ENCODE results near the gene FLAD1. TPM values are rescaled to one million over a fixed set of nuclear protein-coding genes. Genes with fewer than 3 reads are reported as not detected.

The FLAD1 gene
- total RNA-seq, 2 experiments from 2014 or later, result 16.7 to 19.4 TPM

DNA sequence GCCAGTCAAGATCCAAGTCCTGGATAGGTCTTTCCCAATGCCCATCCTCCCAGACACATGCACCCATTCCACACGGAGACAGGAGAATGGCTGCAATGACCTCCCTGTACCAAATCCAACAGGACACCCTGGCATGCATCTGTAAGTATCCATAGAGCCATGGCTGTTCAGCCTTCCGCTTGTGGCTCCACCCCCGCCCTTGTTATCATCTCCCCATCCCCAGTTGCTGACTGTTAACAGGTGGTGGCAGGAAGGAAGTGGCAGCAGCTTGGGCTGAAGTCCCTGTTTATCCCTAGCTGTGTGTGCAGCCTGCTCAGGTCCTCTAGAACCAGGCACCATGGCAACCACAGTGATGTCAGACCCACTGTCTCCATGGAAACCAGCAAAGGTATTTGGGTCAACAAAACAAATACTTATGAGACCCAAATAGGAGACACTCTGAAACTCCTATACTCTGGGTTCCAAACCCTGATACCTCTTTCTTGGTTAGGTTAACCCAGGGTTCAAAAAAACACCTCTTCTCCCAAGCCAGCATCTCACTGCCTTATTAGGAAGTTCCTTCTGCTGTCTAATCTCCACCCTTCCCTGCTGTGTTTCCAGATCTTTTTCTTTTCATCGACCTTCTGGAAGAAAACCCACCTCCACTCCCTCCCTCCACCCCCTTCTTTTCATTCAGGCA lies 28.0 kb upstream of the FLAD1 start:
- ChIA-PET POLR2A (interaction anchor here (0.7 to 6.6 kb wide), 27 partner anchors 9 to 1322 kb away, joined by 3 to 72 read pairs (median 5); partner anchors contain the start of genes ADAM15, ADAR, CHTOP and CKS1B), CTCF (interaction anchor here (1.0 to 5.3 kb wide), 11 partner anchors 10 to 218 kb away, joined by 3 to 62 read pairs (median 7); partner anchors contain the start of genes CKS1B, KRTCAP2 and PMVK)
- peak overlapping the region; percentile 96 for H3K27ac Mint-ChIP-seq
- peaks cover 58% of the 10 kb centered on the region for H3K4me1 Mint-ChIP-seq (ENCODE audit: low read depth)
- ATAC-seq (ENCODE audit: poor library complexity), result peak; percentile 83
- H3K4me1 ChIP-seq (ENCODE audit: insufficient read depth, low read length), result peaks cover 96% of the 10 kb centered on the region
- H3K4me3 Mint-ChIP-seq, result peak overlapping the region; percentile 95
- peaks cover 52% of the 10 kb centered on the region for H3K36me3 ChIP-seq (ENCODE audit: insufficient read depth, low read length)
- TF ChIP-seq, protein P1, sequence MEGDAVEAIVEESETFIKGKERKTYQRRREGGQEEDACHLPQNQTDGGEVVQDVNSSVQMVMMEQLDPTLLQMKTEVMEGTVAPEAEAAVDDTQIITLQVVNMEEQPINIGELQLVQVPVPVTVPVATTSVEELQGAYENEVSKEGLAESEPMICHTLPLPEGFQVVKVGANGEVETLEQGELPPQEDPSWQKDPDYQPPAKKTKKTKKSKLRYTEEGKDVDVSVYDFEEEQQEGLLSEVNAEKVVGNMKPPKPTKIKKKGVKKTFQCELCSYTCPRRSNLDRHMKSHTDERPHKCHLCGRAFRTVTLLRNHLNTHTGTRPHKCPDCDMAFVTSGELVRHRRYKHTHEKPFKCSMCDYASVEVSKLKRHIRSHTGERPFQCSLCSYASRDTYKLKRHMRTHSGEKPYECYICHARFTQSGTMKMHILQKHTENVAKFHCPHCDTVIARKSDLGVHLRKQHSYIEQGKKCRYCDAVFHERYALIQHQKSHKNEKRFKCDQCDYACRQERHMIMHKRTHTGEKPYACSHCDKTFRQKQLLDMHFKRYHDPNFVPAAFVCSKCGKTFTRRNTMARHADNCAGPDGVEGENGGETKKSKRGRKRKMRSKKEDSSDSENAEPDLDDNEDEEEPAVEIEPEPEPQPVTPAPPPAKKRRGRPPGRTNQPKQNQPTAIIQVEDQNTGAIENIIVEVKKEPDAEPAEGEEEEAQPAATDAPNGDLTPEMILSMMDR (IDR thresholded peaks at IDR 0.05), result no peak
- H3K4me3 ChIP-seq (ENCODE audit: low read length), result peak overlapping the region; percentile 69
- peak overlapping the region; percentile 100 for H3K27ac ChIP-seq (ENCODE audit: low read depth in 1 of 2, low read length in 2 of 2)
- DNase-seq, result peak; percentile 81 to 99 (median 90)
- no peaks in the 10 kb centered on the region for H3K27me3 ChIP-seq (ENCODE audit: control insufficient read depth in 1 of 2, insufficient read depth in 2 of 2, low read length in 2 of 2)
- H3K9me3 ChIP-seq (ENCODE audit: control insufficient read depth in 1 of 2, insufficient read depth in 1 of 2, low read length in 2 of 2), result no peaks in the 10 kb centered on the region
- H3K36me3 Mint-ChIP-seq (ENCODE audit: low read depth), result peaks cover 58% of the 10 kb centered on the region
- intact Hi-C loops (cut with DNase I, micrococcal nuclease), result loop anchor here (1.0 to 10.0 kb wide), 6 partner anchors 18 to 130 kb away; partner anchors contain the start of genes CKS1B (in 1 of the 2) and FLAD1 (in 1 of the 2)
- no peaks in the 10 kb centered on the region for H3K9me3 Mint-ChIP-seq
- H3K27me3 Mint-ChIP-seq, result no peaks in the 10 kb centered on the region

DNA sequence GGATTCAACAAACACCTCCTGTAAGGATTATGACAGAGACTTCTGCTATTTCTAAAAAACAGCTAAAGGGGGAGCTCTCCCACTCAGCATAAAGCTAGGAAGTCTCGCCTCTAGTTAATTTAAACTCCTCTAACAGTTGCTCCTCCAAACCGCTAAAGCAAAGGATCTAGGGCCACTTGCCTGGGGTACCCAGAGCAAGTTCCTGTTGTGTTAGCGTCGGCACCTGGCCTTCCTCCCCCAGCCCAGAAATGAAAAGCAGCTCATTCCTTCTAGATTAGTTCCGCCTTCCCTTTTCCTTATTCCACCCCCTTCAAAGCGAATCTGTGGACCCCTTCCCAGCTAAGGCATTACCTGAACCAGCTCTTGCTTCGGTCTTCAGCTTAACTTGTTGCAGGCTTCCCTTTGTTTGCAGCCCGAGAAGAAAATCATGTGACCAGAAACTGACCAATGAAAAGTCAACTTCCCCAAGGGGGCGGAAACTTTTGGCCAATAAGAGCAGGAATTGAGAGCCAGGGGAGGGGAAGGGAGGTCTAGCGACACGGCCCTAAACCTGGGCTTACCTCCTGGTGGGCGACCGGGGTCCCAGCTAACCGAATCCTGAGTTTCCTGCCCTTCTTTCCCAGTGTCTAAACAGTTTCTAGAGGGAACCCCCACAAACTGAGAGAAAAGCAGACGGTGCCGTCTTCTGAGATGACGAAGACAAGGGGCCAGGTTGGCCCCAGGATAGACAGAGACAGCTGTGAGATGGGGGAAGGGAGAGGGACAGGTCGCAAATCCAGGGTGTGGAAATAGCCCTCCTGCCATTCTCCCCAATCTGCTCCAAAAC lies 27.2 kb upstream of the FLAD1 start, which contains the start of gene PBXIP1:
Gene PBXIP1 (minus strand): TSS at position 382 of the 826 bp plus-strand sequence. CDS start 2,378 bp downstream, outside the sequence.
- Mint-ChIP-seq H3K36me3 (ENCODE audit: low read depth) (peaks cover 56% of the 10 kb centered on the region), H3K27ac (peak within 1 kb of the TSS; percentile 96), H3K4me3 (peak within 1 kb of the TSS; percentile 95), H3K27me3 (no peaks in the 10 kb centered on the region), H3K9me3 (no peaks in the 10 kb centered on the region), H3K4me1 (ENCODE audit: low read depth) (peaks cover 57% of the 10 kb centered on the region)
- TF ChIP-seq, protein P1 (IDR thresholded peaks at IDR 0.05), result peak; percentile 40
- POLR2A ChIA-PET, result interaction anchor here (0.7 to 6.6 kb wide), 26 partner anchors 8 to 1322 kb away, joined by 3 to 72 read pairs (median 5); partner anchors contain the start of genes ADAM15, ADAR, CHTOP and CKS1B
- Histone ChIP-seq H3K4me3 (ENCODE audit: low read length) (peak within 1 kb of the TSS; percentile 69), H3K27me3 (ENCODE audit: control insufficient read depth in 1 of 2, insufficient read depth in 2 of 2, low read length in 2 of 2) (no peaks in the 10 kb centered on the region), H3K4me1 (ENCODE audit: insufficient read depth, low read length) (peaks cover 96% of the 10 kb centered on the region), H3K36me3 (ENCODE audit: insufficient read depth, low read length) (peaks cover 44% of the 10 kb centered on the region), H3K9me3 (ENCODE audit: control insufficient read depth in 1 of 2, insufficient read depth in 1 of 2, low read length in 2 of 2) (no peaks in the 10 kb centered on the region), H3K27ac (ENCODE audit: low read depth in 1 of 2, low read length in 2 of 2) (peak within 1 kb of the TSS; percentile 100)
- intact Hi-C loops (cut with DNase I, micrococcal nuclease), result loop anchor here (1.0 to 10.0 kb wide), 7 partner anchors 17 to 129 kb away; partner anchors contain the start of genes CKS1B (in 1 of the 2) and FLAD1 (in 1 of the 2)
- CTCF ChIA-PET, result interaction anchor here (1.0 to 5.3 kb wide), 12 partner anchors 9 to 217 kb away, joined by 3 to 62 read pairs (median 6); partner anchors contain the start of genes CKS1B, KRTCAP2 and PMVK
- peak; percentile 64 to 95 (median 78) for DNase-seq
- peak; percentile 40 for ATAC-seq (ENCODE audit: poor library complexity)

DNA sequence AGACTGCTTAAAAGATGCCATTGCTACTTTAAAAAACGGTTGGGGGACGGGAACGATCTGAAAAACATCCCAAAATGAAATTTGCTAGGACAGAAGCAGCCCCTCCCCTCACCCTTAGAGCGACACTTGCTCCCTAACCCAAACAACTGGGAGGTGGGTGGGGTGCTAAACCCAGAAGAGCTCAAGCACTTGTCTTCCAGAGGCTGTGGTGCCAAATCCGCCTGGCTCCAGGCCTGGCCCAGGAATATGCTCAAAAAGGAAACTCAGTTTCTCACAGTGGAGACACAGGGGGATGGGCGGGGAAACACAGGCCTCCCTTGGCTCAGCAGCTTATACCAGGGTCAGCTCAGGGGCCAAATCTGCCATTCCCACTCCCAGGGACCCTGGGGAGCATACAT lies 26.6 kb upstream of the FLAD1 start:
- intact Hi-C loops (cut with DNase I, micrococcal nuclease), result loop anchor here (2.0 to 10.0 kb wide), 2 partner anchors 16 to 128 kb away; no protein-coding TSS in a partner anchor
- H3K4me1 Mint-ChIP-seq (ENCODE audit: low read depth), result peaks cover 58% of the 10 kb centered on the region

More for the DNA sequence above, 26.6 kb upstream of the FLAD1 start:
- Histone ChIP-seq H3K27ac (ENCODE audit: low read depth in 1 of 2, low read length in 2 of 2) (peak overlapping the region; percentile 100), H3K9me3 (ENCODE audit: control insufficient read depth in 1 of 2, insufficient read depth in 1 of 2, low read length in 2 of 2) (no peaks in the 10 kb centered on the region), H3K4me3 (ENCODE audit: low read length) (peak overlapping the region; percentile 69), H3K27me3 (ENCODE audit: control insufficient read depth in 1 of 2, insufficient read depth in 2 of 2, low read length in 2 of 2) (no peaks in the 10 kb centered on the region), H3K4me1 (ENCODE audit: insufficient read depth, low read length) (peaks cover 93% of the 10 kb centered on the region), H3K36me3 (ENCODE audit: insufficient read depth, low read length) (peaks cover 38% of the 10 kb centered on the region)
- H3K27ac Mint-ChIP-seq, result peak overlapping the region; percentile 96
- no peaks in the 10 kb centered on the region for H3K9me3 Mint-ChIP-seq
- H3K27me3 Mint-ChIP-seq, result no peaks in the 10 kb centered on the region
- no peak for ATAC-seq (ENCODE audit: poor library complexity)
- peaks cover 57% of the 10 kb centered on the region for H3K36me3 Mint-ChIP-seq (ENCODE audit: low read depth)
- TF ChIP-seq, protein P1 (IDR thresholded peaks at IDR 0.05), result no peak
- H3K4me3 Mint-ChIP-seq, result peak overlapping the region; percentile 95
- DNase-seq, result peak in 1 of 14 experiments; percentile 42
- CTCF ChIA-PET, result interaction anchor here (1.0 to 5.3 kb wide), 9 partner anchors 17 to 128 kb away, joined by 3 to 62 read pairs (median 9); partner anchors contain the start of genes CKS1B and PMVK
- POLR2A ChIA-PET, result interaction anchor here (1.0 to 6.6 kb wide), 9 partner anchors 14 to 129 kb away, joined by 3 to 72 read pairs (median 17); partner anchors contain the start of genes CKS1B, FLAD1, KCNN3 and SHC1

Measured in CD4-positive, alpha-beta T cell (primary cell).